Measurements from ENCODE around the gene BSN.

- no peak for TF ChIP-seq CTCF (conservative IDR thresholded peaks at IDR 0.05; ENCODE audit: low read length)
- TF ChIP-seq EZH2phosphoT487 (IDR thresholded peaks at IDR 0.05; ENCODE audit: borderline replicate concordance, low read depth, low read length), result no peak
Observed at GRCh38 chr3:49656541-49657112, 102.3 kb downstream of the BSN start.

Data from OCI-LY7 (cell line).